ENCODE data around the gene C1D.

C1D gene

GRCh38 chr2:68009526-68009925 is 53.3 kb downstream of the C1D start:
- H4K20me1 ChIP-seq (ENCODE audit: insufficient read depth, low read length): no peaks in the 10 kb centered on the region
- H3K4me1 ChIP-seq (ENCODE audit: insufficient read depth, low read length, severe bottlenecking): no peaks in the 10 kb centered on the region
- no peaks in the 10 kb centered on the region for H3K27me3 ChIP-seq (ENCODE audit: insufficient read depth, low read length)
- H3F3A ChIP-seq (ENCODE audit: insufficient read depth, low read length): no peaks in the 10 kb centered on the region
- no peak for TF ChIP-seq EZH2 (IDR thresholded peaks at IDR 0.05; ENCODE audit: borderline replicate concordance, low read length)
- no peak overlapping the region for H3K9ac ChIP-seq (ENCODE audit: low read length)
- no peak overlapping the region for H3K27ac ChIP-seq (ENCODE audit: low read depth, low read length, poor library complexity, severe bottlenecking)
- H2AFZ ChIP-seq (ENCODE audit: low read length): no peak overlapping the region
- no peaks in the 10 kb centered on the region for H3K9me2 ChIP-seq (ENCODE audit: low read depth, low read length)
- H3K9me3 ChIP-seq (ENCODE audit: low read length): no peaks in the 10 kb centered on the region
- no peaks in the 10 kb centered on the region for H3K79me2 ChIP-seq (ENCODE audit: insufficient read depth, low read length)
- H3K4me3 ChIP-seq (ENCODE audit: low read depth, low read length, poor library complexity, severe bottlenecking): no peak overlapping the region
- H3K4me2 ChIP-seq (ENCODE audit: low read length): no peak overlapping the region
- no peaks in the 10 kb centered on the region for H3K36me3 ChIP-seq (ENCODE audit: insufficient read depth, low read length)

DNA sequence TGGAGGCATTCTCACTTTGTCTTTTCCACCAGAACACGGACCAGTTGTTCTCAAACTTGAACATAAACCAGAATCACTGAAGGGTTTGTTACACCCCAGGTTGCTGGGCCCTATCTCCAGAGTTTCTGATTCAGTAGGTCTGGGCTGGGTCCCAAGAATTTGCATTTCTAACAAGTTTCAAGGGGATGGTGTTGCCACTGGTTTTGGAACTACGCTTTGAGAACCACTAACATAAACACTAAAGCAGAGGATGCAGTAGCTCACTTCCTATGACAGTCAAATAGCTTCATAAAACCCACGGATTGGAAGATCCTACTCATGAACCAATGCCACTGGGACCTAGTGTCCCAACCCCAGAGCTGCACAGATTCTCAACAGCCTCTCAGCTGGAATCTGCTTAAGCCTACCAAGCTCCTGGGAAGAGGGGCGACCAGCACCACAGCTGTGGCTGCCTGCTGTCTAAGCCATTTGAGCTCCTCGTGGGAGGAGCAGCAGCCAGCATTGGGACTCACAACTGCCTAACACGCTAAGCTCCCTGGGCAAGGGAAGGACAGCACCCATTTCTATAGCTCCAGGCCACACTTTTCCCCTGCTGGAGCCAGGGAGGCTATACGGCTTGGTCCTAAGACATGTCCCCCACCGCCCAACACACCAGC is 62.5 kb downstream of the C1D start:
- Histone ChIP-seq H3K9me3 (ENCODE audit: low read length) (no peaks in the 10 kb centered on the region), H3K36me3 (ENCODE audit: insufficient read depth, low read length) (no peaks in the 10 kb centered on the region), H3K9ac (ENCODE audit: low read length) (no peak overlapping the region), H3K9me2 (ENCODE audit: low read depth, low read length) (no peaks in the 10 kb centered on the region), H3K27ac (ENCODE audit: low read depth, low read length, poor library complexity, severe bottlenecking) (no peak overlapping the region), H3F3A (ENCODE audit: insufficient read depth, low read length) (no peaks in the 10 kb centered on the region), H3K79me2 (ENCODE audit: insufficient read depth, low read length) (no peaks in the 10 kb centered on the region), H3K4me3 (ENCODE audit: low read depth, low read length, poor library complexity, severe bottlenecking) (no peak overlapping the region), H3K4me1 (ENCODE audit: insufficient read depth, low read length, severe bottlenecking) (no peaks in the 10 kb centered on the region), H4K20me1 (ENCODE audit: insufficient read depth, low read length) (no peaks in the 10 kb centered on the region), H3K4me2 (ENCODE audit: low read length) (no peak overlapping the region), H3K27me3 (ENCODE audit: insufficient read depth, low read length) (no peaks in the 10 kb centered on the region), H2AFZ (ENCODE audit: low read length) (no peak overlapping the region)
- TF ChIP-seq CTCF (IDR thresholded peaks at IDR 0.05; ENCODE audit: low read length): no peak
- no peak for TF ChIP-seq EZH2 (IDR thresholded peaks at IDR 0.05; ENCODE audit: borderline replicate concordance, low read length)

DNA sequence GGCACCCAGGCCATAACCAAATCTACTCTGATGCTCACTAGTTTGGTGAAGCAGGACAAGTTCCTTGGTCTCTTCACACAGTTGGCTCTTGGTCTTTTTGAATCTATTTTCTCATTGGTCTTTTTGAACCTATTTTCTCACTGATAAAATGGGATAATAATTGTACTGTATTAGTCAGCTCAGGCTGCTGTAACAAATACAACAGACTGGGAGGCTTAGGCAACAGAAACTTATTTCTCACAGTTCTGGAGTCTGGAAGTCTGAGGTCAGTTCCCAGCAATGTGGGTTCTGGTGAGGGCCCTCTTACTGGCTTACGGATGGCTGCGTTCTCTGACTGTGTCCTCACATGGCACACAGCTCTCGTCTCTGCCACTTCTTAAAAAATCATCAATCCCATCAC is 63.5 kb downstream of the C1D start:
- H3K79me2 ChIP-seq (ENCODE audit: insufficient read depth, low read length): no peaks in the 10 kb centered on the region
- H3K27ac ChIP-seq (ENCODE audit: low read depth, low read length, poor library complexity, severe bottlenecking): no peak overlapping the region
- no peak overlapping the region for H3K9ac ChIP-seq (ENCODE audit: low read length)
- H3K9me2 ChIP-seq (ENCODE audit: low read depth, low read length): no peaks in the 10 kb centered on the region
- no peak overlapping the region for H3K4me3 ChIP-seq (ENCODE audit: low read depth, low read length, poor library complexity, severe bottlenecking)
- no peaks in the 10 kb centered on the region for H3K27me3 ChIP-seq (ENCODE audit: insufficient read depth, low read length)
- H3K36me3 ChIP-seq (ENCODE audit: insufficient read depth, low read length): no peaks in the 10 kb centered on the region
- no peaks in the 10 kb centered on the region for H4K20me1 ChIP-seq (ENCODE audit: insufficient read depth, low read length)
- no peaks in the 10 kb centered on the region for H3K4me1 ChIP-seq (ENCODE audit: insufficient read depth, low read length, severe bottlenecking)
- TF ChIP-seq EZH2 (IDR thresholded peaks at IDR 0.05; ENCODE audit: borderline replicate concordance, low read length) (no peak), CTCF (IDR thresholded peaks at IDR 0.05; ENCODE audit: low read length) (no peak)
- H3K9me3 ChIP-seq (ENCODE audit: low read length): no peaks in the 10 kb centered on the region
- H2AFZ ChIP-seq (ENCODE audit: low read length): no peak overlapping the region
- no peak overlapping the region for H3K4me2 ChIP-seq (ENCODE audit: low read length)
- H3F3A ChIP-seq (ENCODE audit: insufficient read depth, low read length): no peaks in the 10 kb centered on the region

DNA sequence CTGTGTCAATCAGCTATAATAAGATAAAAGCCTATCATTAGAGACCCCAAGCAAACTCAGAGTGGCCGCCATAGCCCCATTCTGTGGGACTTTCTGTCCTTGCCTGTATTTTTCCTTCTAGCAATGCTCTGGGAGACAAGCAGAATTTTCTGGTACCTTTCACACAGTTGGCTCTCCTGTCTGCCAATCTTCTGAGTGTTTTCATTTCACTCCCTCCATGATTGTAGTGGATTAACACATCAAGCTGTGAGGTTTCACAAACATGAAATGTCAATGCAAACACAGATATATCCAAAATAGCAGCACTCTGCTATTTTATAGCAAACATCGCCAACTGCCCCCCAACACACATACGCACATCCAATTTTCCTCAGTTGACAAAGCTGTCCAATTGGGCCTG is 64.9 kb downstream of the C1D start:
- Histone ChIP-seq H3F3A (ENCODE audit: insufficient read depth, low read length) (no peaks in the 10 kb centered on the region), H3K4me2 (ENCODE audit: low read length) (no peak overlapping the region), H4K20me1 (ENCODE audit: insufficient read depth, low read length) (no peaks in the 10 kb centered on the region), H3K4me3 (ENCODE audit: low read depth, low read length, poor library complexity, severe bottlenecking) (no peak overlapping the region), H3K27ac (ENCODE audit: low read depth, low read length, poor library complexity, severe bottlenecking) (no peak overlapping the region), H3K9me3 (ENCODE audit: low read length) (no peaks in the 10 kb centered on the region), H3K36me3 (ENCODE audit: insufficient read depth, low read length) (no peaks in the 10 kb centered on the region), H3K9ac (ENCODE audit: low read length) (no peak overlapping the region), H3K79me2 (ENCODE audit: insufficient read depth, low read length) (no peaks in the 10 kb centered on the region), H3K27me3 (ENCODE audit: insufficient read depth, low read length) (no peaks in the 10 kb centered on the region), H2AFZ (ENCODE audit: low read length) (no peak overlapping the region), H3K4me1 (ENCODE audit: insufficient read depth, low read length, severe bottlenecking) (no peaks in the 10 kb centered on the region), H3K9me2 (ENCODE audit: low read depth, low read length) (no peaks in the 10 kb centered on the region)
- no peak for TF ChIP-seq CTCF (IDR thresholded peaks at IDR 0.05; ENCODE audit: low read length)
- no peak for TF ChIP-seq EZH2 (IDR thresholded peaks at IDR 0.05; ENCODE audit: borderline replicate concordance, low read length)
